Suprapubic skin (tissue), 3 donors: ENCODE measurements around the gene RGS2.

Source experiments
- CTCF ChIP-seq, 2 donors: fragments of 200-600 bp in 1 of 2; fragments of 450-650 bp in 1 of 2; sonication (generic) in 1 of 2; IDR thresholded peaks; one replicate each; pipeline ENCODE4 v1.5.1; 2016 to 2019; ENCODE audit warnings: antibody characterized with exemption in 2 of 2, mild to moderate bottlenecking in 1 of 2, moderate library complexity in 1 of 2
- POLR2A ChIP-seq, 2 donors: fragments of 450-650 bp; IDR thresholded peaks; one replicate each; pipeline ENCODE4 v1.6.1; 2017; ENCODE audit warnings: antibody characterized with exemption in 2 of 2, mild to moderate bottlenecking in 2 of 2, moderate library complexity in 2 of 2

- TF ChIP-seq POLR2A (IDR thresholded peaks at IDR 0.05) = no peak
- TF ChIP-seq CTCF (IDR thresholded peaks at IDR 0.05) = no peak
Measured at GRCh38 chr1:192766876-192767275, 42.0 kb upstream of the RGS2 start.
